ENCODE data around the gene STK32B.

DNA sequence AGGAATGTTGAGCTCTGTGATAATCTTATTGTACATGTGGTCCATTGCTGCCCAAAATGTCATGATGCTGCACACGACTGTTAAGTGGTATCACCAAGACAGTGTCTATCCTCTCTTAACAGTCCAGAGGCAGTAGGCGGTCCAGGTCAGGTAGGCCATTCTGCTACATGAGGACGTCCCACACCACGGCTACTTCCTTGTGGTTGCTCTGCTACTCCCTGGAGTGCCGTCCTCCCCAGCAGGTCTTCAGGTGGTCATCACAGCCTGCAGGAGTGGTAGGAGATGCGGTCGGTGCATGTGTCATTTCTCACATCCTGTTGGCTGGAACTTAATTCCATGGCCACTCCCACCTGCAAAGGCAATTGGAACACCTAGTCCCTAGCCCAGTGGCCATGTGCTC is 11.5 kb upstream of the STK32B start:
- TF ChIP-seq, protein P1, sequence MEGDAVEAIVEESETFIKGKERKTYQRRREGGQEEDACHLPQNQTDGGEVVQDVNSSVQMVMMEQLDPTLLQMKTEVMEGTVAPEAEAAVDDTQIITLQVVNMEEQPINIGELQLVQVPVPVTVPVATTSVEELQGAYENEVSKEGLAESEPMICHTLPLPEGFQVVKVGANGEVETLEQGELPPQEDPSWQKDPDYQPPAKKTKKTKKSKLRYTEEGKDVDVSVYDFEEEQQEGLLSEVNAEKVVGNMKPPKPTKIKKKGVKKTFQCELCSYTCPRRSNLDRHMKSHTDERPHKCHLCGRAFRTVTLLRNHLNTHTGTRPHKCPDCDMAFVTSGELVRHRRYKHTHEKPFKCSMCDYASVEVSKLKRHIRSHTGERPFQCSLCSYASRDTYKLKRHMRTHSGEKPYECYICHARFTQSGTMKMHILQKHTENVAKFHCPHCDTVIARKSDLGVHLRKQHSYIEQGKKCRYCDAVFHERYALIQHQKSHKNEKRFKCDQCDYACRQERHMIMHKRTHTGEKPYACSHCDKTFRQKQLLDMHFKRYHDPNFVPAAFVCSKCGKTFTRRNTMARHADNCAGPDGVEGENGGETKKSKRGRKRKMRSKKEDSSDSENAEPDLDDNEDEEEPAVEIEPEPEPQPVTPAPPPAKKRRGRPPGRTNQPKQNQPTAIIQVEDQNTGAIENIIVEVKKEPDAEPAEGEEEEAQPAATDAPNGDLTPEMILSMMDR (IDR thresholded peaks at IDR 0.05) = no peak
- no peak for TF ChIP-seq POLR2A (IDR thresholded peaks at IDR 0.05)

Measured in lower leg skin (tissue), 3 donors.